ENCODE results near the gene RIPPLY2.

Gene RIPPLY2

DNA sequence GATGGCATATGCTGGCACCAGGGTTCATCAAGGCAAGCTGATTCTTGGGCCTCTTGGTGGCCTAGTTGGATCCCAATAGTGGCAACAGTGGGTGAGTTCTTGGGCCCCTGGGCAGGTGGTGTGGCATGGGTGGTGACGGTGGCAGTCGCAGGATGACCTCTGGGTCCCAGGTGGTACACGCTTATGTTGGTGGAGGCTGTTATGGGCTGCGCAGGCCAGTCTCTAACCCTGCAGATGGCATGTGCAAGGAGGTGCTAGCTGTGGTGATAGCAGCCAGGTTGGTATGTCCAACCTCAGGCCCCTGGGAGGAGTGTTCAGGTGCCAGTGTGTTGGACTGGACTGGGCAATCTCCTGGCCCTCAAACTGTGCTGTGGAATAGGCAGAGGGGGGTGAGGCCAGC is 52.5 kb downstream of the RIPPLY2 start:
- no peak overlapping the region for H3K4me3 ChIP-seq (ENCODE audit: low read length)
- TF ChIP-seq ZNF274 (IDR thresholded peaks at IDR 0.05; ENCODE audit: low read depth, low read length) = no peak

Measured in GM08714 (cell line).